Erythroblast (primary cell): Measurements from ENCODE around the gene ADAMTS5.

ENCODE experiments used
- DNase-seq, 2 experiments: peaks; one replicate each; lab custom pipeline; 2025; lab: John Stamatoyannopoulos, UW
- GATA1 ChIP-seq: IDR thresholded peaks from 2 replicates; pipeline ENCODE4 v1.6.1; 2011; ENCODE audit warnings: low read depth, mild to moderate bottlenecking, control low read depth, low read length, moderate library complexity
- POLR2A ChIP-seq: IDR thresholded peaks from 2 replicates; pipeline ENCODE4 v1.6.1; 2011; ENCODE audit warnings: mild to moderate bottlenecking, low read length

The ADAMTS5 gene

DNA sequence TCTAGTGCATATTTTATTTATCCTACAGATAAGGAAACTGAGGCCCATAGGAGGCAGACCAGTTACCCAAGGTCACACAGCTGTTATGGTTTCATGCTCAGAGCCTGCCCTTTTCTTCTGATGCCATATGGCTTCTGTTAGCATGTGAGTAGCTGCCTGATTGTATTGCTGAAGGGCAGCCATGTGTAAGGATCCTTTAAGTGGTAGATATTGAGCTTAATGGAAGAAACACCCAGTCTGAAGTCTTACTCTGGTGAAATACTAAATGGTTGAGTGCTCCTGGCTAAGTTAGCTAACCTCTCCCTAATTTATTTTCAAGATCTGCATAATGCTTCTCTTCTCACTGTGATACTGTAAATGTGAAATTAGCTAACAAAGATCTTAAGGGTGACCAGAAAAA, 30.9 kb downstream of the ADAMTS5 start:
- DNase-seq: no peak
- TF ChIP-seq POLR2A (no peak), GATA1 (no peak)

DNA sequence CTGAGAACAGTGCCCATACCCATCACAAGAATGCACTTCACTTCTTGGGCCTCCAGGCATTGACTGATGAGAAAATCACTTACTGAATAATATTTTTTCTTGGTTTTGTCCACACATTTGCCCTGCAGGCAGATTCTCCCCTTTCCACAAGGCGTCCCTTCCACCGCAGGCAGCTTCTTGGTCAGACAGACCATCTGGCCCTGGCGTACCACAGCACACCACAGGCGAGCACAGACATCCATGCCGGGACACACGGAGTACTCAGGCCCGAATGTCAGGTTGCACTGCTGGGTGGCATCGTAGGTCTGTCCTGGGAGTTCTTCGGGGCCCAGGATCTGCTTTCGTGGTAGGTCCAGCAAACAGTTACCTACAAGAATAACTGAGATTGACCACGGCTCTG, 32.5 kb downstream of the ADAMTS5 start:
- DNase-seq: no peak
- TF ChIP-seq POLR2A (no peak), GATA1 (no peak)

DNA sequence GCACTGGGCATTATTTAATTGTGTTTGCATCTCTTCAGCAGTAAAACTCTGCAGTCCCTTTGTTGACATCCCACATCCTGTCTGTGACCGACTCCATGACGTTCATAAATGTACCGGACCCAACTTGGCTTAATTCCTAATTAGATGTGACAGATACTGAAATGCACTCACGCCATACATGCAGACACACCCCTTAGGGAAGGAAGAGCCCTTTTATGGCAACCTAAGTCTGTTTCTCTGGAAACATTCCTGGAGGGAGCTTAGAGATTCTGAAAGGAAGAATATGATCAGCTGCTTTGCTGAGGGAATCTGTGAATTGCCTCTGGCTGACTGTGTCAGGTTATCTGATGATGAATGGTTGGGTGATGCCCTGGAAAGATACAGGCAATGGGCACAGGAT, 33.4 kb downstream of the ADAMTS5 start:
- TF ChIP-seq GATA1 (no peak), POLR2A (no peak)

DNA sequence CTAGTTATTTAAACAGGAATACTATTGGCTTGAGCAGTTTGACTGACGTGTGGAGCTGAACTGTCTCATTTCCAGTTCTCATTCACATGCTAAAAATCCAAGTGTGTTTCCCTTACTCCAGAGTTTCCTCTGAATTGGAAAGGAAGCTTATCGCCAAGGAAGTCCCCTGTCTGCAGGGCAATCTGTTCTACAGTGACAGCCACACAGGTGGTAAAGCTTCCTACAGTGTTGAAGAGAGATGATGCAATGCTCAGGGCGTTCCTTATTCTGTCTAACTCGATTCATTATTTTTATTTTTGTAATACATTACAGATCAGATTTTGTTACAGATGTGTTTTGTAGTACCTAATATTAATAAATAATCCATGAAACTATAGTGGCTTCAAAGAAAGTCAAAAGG, 41.3 kb downstream of the ADAMTS5 start:
- no peak for TF ChIP-seq POLR2A
- TF ChIP-seq GATA1: no peak
- DNase-seq: no peak

More for the DNA sequence above, 33.4 kb downstream of the ADAMTS5 start:
- DNase-seq: no peak

DNA sequence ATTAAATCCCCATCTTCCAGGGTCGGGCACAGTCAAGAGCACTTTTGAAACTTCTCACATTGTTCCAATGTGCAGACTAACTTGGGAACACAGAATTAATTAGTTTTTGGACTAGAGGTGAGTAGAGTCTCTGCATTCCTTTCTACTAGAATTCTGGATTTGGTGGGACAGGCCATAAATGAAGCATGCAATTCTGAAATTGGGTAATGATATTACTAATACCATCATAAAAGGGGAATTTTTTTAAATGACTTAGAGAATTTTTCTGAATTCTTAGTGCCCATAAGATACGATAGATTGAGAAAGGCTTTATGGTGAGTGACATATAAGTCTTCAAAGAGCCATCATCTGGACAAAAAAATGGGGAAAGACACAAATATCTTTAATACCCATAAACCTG, 41.8 kb downstream of the ADAMTS5 start:
- no peak for DNase-seq
- TF ChIP-seq GATA1 (no peak), POLR2A (no peak)

DNA sequence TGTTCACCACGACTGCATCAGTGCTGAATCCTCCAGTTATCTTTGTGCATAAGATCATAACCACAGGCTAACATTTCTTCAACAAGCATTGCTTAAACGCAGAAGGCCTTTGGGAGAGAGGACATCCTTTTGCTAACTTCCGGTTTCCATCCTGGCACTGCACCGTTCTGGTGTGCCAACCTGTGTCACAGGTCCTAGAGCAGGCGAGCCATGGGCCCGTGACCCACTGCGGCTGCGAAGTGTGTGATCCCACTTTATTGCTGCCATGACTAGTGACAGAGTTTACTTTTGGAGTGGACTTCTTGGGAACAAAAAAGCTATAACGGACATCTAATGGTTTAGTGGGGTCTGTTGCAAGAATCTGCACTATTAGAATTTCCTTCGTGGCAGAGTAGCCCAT, 42.9 kb downstream of the ADAMTS5 start:
- TF ChIP-seq POLR2A: no peak
- no peak for TF ChIP-seq GATA1
- no peak for DNase-seq

DNA sequence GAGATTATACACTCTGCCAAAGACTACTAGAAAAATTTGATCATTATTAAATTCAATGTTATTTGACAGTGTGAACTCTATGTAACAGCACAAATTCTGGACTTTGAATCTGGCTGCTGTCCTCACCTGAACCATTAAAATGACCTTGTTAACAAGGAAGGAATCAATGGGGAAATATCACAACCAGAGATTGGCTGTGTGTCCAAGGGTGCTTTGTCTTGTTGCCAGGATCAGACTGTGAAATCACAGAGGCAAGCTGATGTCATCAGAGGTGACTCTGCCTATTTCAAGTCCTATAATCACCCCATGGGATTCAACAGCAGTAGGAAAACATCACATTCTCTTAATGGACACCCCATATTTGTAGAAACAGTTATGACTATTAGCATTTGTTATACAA, 46.8 kb downstream of the ADAMTS5 start:
- no peak for TF ChIP-seq GATA1
- no peak for TF ChIP-seq POLR2A
- no peak for DNase-seq

DNA sequence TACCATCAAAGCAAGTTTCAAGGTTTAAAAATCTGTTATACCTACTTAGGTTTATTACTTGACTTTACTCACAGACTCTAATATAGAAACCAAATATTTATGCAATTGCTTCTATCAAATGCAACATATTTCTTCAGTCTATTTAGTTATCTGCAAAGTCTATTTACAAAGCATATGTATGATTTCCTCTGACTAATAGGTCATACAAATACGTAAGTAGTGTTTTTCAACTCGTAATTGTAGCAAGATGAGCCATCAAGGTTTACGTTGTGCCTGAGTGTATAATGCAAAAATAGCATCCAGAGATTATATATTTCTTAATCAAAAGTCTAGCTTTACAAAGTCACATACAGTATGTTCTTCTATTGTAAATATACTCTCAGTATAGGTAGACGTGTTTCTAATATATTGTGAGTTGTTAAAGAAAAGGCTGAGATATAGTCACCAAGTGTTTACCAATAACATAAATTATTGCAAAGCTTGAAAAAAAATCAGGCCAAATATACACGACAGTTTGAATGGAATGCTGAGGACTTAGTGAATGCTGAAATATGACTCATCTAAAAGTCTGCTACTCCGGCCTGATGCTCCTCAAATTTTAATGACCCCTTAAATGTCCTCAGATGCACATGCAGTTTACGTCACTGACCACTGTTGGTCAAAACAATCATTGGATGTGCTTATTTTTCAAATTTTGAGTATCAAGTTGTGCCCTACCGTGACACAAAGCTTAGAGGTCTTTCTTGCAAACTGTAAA, 48.4 kb downstream of the ADAMTS5 start:
- DNase-seq: no peak

DNA sequence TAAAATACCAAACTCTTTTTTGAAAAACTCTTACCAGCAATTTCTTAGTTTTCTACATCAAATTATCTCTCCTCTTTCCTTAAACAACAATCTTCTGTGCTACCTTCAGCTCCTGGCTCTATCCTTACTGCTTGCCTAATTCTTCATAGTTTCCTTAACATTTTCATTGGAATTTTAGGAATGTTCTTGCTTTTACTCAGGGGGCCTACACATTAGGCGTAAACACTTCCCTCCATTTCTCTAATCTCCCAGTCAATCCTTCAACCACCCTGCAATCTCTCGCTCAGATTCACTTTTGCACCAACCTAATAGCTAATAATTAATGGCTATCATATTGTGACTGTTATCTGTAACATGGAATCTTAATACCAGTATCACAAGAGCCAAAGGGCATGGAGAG, 50.1 kb downstream of the ADAMTS5 start:
- no peak for TF ChIP-seq POLR2A
- no peak for TF ChIP-seq GATA1
- DNase-seq: no peak

More for the DNA sequence above, 48.4 kb downstream of the ADAMTS5 start:
- no peak for TF ChIP-seq POLR2A
- TF ChIP-seq GATA1: no peak

DNA sequence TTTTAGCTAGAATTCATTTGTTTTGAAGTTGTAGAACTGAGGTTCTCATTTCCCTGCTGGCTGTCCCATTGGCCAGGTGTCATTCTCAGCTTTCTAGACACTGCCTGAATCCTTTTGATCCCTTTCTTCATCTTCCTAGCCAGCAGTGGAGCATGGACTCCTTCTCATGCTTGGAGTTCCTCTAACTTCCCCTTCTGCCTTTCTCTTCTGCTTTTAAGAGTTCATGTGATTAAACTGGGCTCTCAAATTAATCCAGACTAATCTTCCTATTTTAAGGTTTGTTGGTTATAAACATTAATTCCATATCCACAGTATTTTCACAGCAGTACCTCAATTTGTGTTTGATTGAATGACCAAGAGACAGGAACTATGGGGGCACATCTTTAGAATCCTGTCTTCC, 52.3 kb downstream of the ADAMTS5 start:
- TF ChIP-seq POLR2A (no peak), GATA1 (no peak)
- no peak for DNase-seq

DNA sequence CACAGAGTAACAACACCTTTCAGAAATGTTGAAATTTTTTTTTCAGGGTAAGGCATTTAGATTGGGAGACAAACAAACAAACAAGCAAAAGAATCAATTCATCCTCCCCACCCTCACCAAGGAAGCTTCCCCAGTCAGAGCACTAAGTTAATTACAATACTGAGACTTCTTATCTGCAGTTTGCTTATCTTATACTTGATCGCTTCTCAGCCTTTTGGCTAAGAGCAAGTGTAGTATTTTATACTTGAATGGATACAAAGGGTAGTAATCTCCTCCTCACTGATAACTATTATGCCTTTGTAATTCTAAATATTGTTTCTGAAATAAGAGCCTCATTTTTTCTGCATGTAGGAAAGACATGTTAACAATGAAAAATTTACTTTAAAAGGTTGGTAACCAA, 54.4 kb downstream of the ADAMTS5 start:
- TF ChIP-seq GATA1: no peak
- TF ChIP-seq POLR2A: no peak
- no peak for DNase-seq

DNA sequence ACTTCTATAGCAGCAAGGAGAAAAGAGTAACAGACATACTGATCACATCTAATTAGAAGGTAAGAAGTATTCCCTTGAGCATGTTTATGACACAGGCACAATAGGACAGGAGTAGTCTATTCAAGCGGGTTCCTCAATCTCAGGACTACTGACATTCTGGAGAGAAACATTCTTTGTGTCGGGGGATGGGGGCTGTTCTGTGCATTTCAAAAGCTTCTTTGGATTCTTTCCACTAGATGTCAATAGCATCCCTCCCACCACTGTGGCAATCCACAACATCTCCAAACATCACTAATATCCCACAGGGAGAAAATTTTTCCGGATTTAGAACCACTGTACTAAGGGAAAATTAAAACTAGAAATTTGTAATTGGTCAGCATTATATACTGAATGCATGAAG, 56.9 kb downstream of the ADAMTS5 start:
- no peak for DNase-seq

DNA sequence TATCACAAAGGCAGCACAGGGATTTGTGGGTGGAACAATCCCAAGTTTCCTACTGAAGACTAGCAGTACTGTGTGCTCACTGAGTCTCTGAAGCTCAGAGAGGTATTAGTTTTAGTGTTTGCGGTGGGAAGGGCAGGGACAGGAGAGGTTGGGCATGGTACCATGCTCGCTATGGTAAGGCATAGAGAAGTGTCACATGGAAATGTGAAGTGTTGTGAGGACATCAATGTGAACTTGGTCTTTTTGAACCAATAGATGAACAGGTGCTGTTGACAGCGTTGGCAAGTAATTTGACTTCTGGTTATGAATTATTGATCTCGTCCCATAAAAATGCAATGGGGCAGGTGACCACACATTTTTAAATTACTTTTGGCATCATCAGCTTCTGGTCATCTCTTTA, 65.9 kb downstream of the ADAMTS5 start:
- no peak for TF ChIP-seq GATA1
- TF ChIP-seq POLR2A: no peak
- no peak for DNase-seq

More for the DNA sequence above, 56.9 kb downstream of the ADAMTS5 start:
- TF ChIP-seq POLR2A (no peak), GATA1 (no peak)

DNA sequence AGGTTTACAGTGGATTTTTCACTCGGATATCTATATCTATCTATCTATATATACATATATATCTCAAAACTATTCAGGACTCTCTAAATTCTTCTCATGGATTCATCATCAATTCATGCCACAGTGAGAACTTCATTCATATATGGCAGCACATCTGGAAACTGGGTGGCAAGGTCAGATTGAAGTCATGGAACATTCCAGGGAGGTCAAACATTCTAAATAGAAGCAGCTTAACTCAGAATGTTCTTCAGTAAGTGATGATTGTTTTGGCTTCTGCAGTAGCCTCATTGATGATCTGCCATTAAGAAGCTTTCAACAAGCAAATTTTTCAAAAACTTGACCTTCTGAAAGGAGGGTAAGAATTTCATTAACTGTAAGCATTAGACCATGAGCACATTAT, 74.7 kb downstream of the ADAMTS5 start:
- no peak for DNase-seq
- TF ChIP-seq GATA1 (no peak), POLR2A (no peak)

DNA sequence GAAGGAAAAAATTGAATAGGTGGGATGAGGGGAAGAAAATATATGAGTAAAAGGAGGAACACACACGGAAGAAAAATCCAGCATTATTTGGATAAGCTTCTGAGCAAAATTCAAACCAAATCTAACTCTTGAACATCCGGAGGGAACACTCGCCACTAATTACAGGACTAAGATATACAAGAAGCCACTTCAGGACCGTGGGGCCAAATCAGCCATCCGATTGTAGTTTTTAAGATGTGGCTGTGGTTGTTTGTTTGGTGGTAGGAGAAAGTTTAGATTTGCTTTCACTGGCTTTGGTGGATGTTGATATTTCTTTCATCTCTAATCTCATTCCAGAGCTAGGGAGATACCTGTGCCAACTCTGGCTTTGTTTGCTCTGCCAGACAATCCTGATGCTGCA, 78.0 kb downstream of the ADAMTS5 start:
- DNase-seq: no peak
- no peak for TF ChIP-seq POLR2A
- no peak for TF ChIP-seq GATA1
